NCI-H2107 treated with DMSO at 0.1 percent for 48 hours (cell line): ENCODE results near the gene PLAC8.
"Not testable (repeated sequence)": the region's sequence is repeated elsewhere in the genome, so short reads cannot be mapped to it uniquely, and the experiment has no call there.

ENCODE experiments used
- DNase-seq: peaks from one replicate; lab custom pipeline; 2025; ENCODE audit not compliant: unreplicated experiment; lab: John Stamatoyannopoulos, UW

Gene PLAC8

DNA sequence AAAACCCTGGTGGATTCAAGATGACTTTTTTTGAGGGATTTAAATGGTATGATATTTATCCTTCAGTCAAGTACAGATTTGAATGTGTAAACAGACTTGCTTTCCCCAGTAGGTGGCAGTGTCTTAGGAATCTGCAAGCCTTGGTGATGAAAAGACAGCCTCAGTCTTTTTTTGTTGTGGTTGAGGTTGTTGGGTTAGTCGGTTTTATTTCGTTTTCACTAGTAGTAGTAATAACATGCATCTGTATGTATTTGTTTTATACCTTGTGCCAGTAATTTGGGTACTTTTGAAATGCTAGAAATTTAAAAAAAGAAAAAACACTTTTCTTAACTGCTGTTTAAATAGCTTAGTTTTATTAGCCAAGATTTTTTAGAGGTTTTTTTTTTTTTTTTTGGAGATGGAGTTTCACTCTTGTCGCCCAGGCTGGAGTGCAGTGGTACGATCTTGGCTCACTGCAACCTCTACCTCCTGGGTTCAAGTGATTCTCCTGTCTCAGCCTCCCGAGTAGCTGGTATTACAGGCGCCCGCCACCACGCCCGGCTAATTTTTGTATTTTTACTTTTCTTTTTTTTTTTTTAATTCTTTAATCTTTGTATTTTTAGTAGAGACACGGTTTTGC, 40.3 kb downstream of the PLAC8 start:
- peak; percentile 26 for DNase-seq

DNA sequence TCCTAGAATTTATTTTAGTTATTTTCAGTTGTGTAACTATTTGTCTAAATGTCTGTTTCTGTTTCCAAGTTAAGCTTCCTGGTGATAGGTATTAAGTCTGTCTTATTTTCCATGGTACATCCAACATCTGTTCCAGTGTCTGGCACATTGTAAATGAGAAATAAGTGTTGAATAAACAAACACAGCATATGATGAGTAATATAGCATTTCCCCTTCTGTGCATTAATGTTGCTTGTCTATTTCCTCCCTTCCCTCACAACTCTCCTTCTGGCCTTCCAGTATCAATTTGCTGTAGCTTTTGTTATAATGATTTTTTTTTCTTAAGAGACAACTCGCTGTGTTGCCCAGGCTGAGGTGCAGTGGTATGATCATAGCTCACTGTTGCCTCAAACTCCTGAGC, 43.4 kb downstream of the PLAC8 start:
- DNase-seq: no peak

DNA sequence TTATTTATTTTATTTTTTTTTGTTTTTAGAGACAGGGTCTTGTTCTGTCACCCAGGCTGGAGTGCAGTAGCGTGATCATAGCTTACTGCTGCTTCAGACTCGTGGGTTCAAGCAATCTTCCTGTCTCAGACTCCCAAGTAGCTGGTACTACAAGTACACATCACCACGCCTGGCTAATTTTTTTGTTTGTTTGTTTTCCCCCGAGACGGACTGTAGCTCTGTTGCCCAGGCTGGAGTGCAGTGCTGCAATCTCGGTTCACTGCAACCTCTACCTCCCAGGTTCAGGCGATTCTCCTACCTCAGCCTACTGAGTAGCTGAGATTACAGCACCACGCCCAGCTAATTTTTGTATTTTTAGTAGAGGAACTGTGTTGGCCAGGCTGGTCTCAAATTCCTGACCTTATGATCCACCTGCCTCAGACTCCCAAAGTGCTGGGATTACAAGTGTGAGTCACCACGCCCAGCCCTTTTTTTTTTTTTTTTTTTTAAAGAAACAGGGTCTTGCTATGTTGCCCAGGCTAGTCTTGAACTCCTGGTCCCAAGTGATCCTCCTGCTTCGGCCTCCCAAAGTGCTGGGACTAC, 47.4 kb downstream of the PLAC8 start:
- no peak for DNase-seq

DNA sequence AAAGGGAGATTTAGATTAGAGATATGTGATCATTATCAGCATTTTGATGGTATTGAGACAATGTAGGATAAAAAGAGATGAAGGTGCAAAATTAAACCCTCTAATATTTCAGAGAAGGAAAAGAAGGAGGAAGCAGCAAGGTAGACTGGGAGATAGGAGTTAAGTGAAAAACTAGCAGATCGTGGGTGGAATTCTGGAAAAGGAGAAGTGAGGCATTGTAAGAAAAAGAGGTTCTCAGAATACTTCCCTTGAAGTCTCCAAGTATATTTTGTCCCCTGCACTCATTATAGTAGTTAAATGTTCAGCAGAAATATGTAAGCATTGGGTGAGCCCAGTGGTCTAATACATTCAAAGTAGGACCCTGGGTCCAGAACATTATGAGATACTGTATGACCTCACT, 49.3 kb downstream of the PLAC8 start:
- no peak for DNase-seq

DNA sequence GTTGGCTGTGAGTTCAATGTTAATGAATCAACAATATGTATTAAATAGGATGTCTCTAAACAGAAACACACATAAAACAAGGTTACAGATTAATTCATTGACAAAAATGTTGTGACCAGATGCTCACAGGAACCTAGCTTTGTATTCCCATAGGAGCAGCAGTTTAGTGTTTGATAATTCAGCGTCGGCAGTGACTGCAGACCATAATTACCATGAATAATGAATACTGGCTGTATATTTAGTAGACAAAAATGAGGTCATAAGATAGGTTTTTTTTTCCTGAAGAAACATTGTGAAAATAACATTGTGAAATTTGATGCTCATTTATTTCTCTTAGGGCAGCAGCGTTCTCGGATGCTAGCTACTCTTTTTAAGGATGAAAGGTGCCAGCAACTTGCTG, 51.8 kb downstream of the PLAC8 start:
- DNase-seq: no peak

DNA sequence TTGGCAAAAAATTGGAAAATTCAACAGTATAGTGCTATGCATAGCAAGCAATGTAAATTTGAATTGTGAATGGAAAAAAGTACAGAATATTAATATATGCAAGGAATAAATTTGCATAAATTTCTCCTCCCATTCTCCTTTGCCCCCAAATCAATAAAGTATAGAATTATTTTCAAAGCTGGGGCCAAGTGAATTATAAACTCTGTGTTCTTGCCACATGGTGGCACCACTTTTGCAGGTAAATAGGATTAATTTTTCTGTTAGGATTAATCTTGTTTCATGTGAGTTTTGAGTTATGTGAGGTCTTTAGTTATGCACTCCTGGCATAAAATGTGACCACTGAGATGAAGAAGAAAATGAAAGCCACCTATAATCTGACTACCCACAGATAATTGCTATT, 59.6 kb downstream of the PLAC8 start:
- no peak for DNase-seq

DNA sequence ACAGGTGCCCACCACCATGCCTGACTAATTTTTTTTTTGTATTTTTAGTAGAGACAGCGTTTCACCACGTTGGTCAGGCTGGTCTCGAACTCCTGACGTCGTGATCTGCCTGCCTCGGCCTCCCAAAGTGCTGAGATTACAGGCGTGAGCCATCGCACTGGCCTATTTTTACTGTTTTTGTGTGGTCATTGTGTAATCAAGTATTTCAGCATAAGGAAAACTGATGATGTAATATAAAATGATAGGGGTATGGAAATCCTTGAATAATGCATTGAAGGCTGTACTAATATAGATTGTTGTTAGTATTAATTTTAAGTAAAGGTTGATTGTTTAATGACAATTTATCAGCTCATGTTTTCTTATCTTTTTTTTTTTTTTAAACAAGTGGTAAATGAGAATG, 65.7 kb downstream of the PLAC8 start:
- DNase-seq: not testable (repeated sequence)

DNA sequence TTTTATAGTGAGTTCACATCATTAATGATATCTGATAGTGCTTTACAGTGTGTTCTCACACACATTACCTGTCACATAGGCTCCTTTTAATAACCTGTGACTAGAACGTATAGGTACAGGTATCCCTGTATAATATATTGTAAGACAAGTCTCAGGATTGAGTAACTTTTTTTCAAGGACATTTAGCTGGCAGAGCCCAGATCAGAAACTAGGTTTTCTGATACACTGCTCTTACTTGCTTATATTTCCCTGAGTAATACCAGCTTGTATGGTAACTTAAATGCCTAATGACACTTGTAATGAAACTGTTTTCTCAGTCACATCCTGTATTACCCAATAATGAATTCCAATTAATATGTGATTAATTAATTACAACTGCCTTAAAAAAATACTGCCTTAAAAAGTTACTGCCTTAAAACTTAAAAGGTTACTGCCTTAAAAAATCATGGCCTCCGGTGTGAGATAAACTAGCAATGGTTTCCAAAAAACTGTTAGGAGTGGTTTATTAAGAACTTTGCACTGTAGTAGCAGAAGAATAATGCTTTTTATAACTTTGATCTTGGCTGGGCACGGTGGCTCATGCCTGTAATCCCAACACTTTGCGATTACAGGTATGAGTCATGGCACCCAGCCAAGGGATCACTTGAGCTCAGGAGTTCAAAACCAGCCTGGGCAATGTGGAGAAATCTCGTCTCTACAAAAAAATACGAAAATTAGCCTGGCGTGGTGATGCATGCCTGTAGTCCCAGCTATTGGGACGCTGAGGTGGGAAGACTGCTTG, 67.6 kb downstream of the PLAC8 start:
- DNase-seq: no peak

DNA sequence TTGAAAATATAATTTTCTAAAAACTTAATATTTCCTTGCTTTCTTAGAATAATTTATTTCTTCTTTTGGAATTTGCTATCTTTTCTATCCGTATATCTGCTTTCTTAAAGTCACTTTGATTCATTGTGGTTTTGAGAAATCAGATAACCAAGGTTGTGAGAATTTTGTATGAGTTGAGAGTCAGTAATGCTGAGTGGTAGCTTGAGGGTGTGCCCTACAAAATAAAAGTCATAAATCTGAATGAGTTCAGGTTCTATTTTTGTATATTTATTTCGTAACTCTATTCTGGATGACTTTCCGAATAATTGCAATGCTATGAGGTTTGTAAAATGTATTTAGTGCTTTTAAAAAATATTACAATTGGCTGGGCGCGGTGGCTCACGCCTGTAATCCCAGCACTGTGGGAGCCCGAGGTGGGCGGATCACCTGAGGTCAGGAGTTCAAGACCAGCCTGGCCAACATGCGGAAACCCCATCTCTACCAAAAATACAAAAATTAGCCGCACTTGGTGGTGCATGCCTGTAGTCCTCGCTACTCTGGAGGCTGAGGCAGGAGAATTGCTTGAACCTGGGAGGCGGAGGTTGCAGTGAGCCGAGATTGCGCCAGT, 70.6 kb downstream of the PLAC8 start:
- no peak for DNase-seq

DNA sequence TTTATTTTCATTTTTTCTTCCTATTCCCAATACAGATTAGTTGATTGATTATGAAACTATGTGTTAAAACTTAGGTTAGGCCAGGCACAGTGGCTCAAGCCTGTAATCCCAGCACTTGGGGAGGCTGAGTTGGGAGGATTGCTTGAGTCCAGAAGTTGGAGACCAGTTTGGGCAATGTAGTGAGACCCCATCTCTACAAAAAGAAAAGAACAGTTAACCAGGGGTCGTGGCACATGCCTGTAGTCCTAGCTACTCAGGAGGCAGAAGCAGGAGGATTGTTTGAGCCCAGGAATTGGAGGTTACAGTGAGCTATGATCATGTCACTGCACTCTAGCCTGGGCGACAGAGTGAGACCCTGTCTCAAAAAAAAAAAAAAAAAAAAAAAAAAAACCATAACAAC, 71.4 kb downstream of the PLAC8 start:
- not testable (repeated sequence) for DNase-seq

DNA sequence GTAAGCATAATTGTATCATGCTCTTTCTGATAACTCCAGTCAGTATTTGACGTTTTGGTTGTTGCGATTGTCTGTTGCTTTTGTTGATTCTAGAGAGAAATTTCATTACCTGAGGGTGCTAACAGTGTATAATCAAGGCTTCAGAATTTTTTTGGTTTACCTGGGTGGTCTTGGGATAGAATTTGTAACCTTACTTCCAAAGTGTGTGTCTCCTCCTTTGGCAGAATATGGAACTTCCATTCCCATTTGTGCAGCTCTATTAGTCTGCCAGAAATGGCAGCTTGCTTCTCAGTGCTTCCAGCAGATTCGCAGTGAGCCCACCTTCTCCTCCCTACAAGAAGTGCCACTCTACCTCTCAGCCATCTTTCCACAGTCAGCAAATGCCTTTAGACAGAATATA, 74.3 kb downstream of the PLAC8 start:
- no peak for DNase-seq
